GM10248 (cell line): ENCODE data around the gene CCDC187.

Experiments used
- CTCF ChIA-PET: fragments of 300-600 bp; sonication (Branson Sonifier 250); formaldehyde crosslinking; extraction: SDS; loops from one replicate; lab custom pipeline; 2021; ENCODE audit warnings: antibody characterized with exemption; lab: Yijun Ruan, JAX
- POLR2A ChIA-PET: fragments of 350-650 bp; sonication (Branson Sonifier 250); formaldehyde crosslinking; extraction: SDS; loops from one replicate; lab custom pipeline; 2020; ENCODE audit warnings: antibody characterized with exemption; lab: Yijun Ruan, JAX
- DNase-seq: peaks from one replicate; pipeline ENCODE4 v3.0.0; 2012; ENCODE audit errors: extremely low spot score
- CTCF ChIP-seq: IDR thresholded peaks from 2 replicates; pipeline ENCODE4 v1.5.1; 2012; ENCODE audit warnings: mild to moderate bottlenecking, low read depth; ENCODE audit errors: extremely low read depth, missing control alignments, control extremely low read depth

Gene CCDC187

GRCh38 chr9:136253246-136254130, 50.4 kb downstream of the CCDC187 start:
- POLR2A ChIA-PET, result no interaction called here
- no peak for DNase-seq
- TF ChIP-seq CTCF, result no peak
- CTCF ChIA-PET, result no interaction called here

- ChIA-PET CTCF (no interaction called here), POLR2A (no interaction called here)
- no peak for TF ChIP-seq CTCF
- no peak for DNase-seq
Observed at GRCh38 chr9:136252846-136253245, 51.0 kb downstream of the CCDC187 start.

- POLR2A ChIA-PET, result no interaction called here
- no peak for DNase-seq
- CTCF ChIA-PET, result no interaction called here
- no peak for TF ChIP-seq CTCF
Observed at GRCh38 chr9:136252281-136252680, 51.6 kb downstream of the CCDC187 start.

GRCh38 chr9:136251264-136252115, 52.4 kb downstream of the CCDC187 start:
- CTCF ChIA-PET, result interaction anchor here (1.7 kb wide), 2 partner anchors 10 to 16 kb away, joined by 6 read pairs; no protein-coding TSS in a partner anchor
- no peak for TF ChIP-seq CTCF
- no peak for DNase-seq
- POLR2A ChIA-PET, result no interaction called here

- no peak for TF ChIP-seq CTCF
- CTCF ChIA-PET, result interaction anchor here (1.7 kb wide), 2 partner anchors 11 to 16 kb away, joined by 6 read pairs; no protein-coding TSS in a partner anchor
- DNase-seq, result no peak
- POLR2A ChIA-PET, result interaction anchor here (0.5 to 0.6 kb wide), 2 partner anchors 227 to 230 kb away, joined by 5 to 9 read pairs; no protein-coding TSS in a partner anchor
Observed at GRCh38 chr9:136250676-136251075, 53.2 kb downstream of the CCDC187 start.
